Measurements from ENCODE around the gene TTC7B. TPM values are rescaled to one million over a fixed set of nuclear protein-coding genes. Genes with fewer than 3 reads are reported as not detected.

Gene TTC7B
- total and polyA plus RNA-seq, 9 of the 15 experiments (the other 6 are each of a cell fraction or from before 2014, with no cell fraction given): 2.2 to 77.2 (median 36.7) TPM

- BruUV-seq (replicated peaks): no TSS peak
- Histone ChIP-seq H3K27ac (ENCODE audit: extremely low read depth, low read depth, low read length) (no peak overlapping the region), H3K27me3 (ENCODE audit: control insufficient read depth in 2 of 2, insufficient read depth in 2 of 2, low read length in 2 of 2) (no peaks in the 10 kb centered on the region), H4K20me1 (replicated peaks; ENCODE audit: control insufficient read depth, insufficient read depth, low read length) (no peaks in the 10 kb centered on the region), H3K4me3 (no peak overlapping the region), H3K4me2 (ENCODE audit: insufficient read depth, low read length) (no peak overlapping the region), H3K9me3 (replicated peaks; ENCODE audit: control insufficient read depth, insufficient read depth, low read depth, low read length) (no peaks in the 10 kb centered on the region), H3K4me1 (replicated peaks in 1 of 2; ENCODE audit: control insufficient read depth in 2 of 2, insufficient read depth in 2 of 2, low read length in 2 of 2) (peaks cover 0 to 2% of the 10 kb centered on the region in 2 experiments; a peak in 2 of 5 replicates), H3K9ac (ENCODE audit: insufficient read depth in 1 of 2, low read depth in 2 of 2, low read length in 2 of 2) (no peak overlapping the region), H3K9me1 (ENCODE audit: control insufficient read depth, insufficient read depth, low read length) (no peaks in the 10 kb centered on the region), H3K36me3 (ENCODE audit: control insufficient read depth, insufficient read depth, low read length) (peaks cover 6% of the 10 kb centered on the region; the same call in 1 of the 3 replicates), H3K79me2 (ENCODE audit: control insufficient read depth, insufficient read depth, low read length) (no peaks in the 10 kb centered on the region; the same call in 2 of the 3 replicates), H2AFZ (ENCODE audit: low read depth, low read length) (no peak overlapping the region)
- FAIRE-seq: no peak
- 0 out of 2 replicates have a peak, but pooled peaks have one; percentile 13 for TF ChIP-seq TFAP4 (CRISPR knock-in tag; IDR thresholded peaks at IDR 0.05; ENCODE audit: borderline replicate concordance)
- no peak for TF ChIP-seq GATA2 (CRISPR knock-in tag; IDR thresholded peaks at IDR 0.05)
- TF ChIP-seq KDM4B (IDR thresholded peaks at IDR 0.05; ENCODE audit: borderline replicate concordance in 2 of 2, low read depth in 1 of 2): no peak
- 57% methylated on average over 11 of the region's 12 CpGs for WGBS (ENCODE audit: insufficient coverage, low coverage, missing lambda C conversion rate)
- ChIA-PET POLR2A (interaction anchor here (0.6 to 1.8 kb wide), 2 partner anchors 15 to 299 kb away, joined by 3 to 7 read pairs; partner anchors contain the start of gene CALM1), CTCF (ENCODE audit: low intra/inter-chr PET ratio) (interaction anchor here (2.8 kb wide), 1 partner anchor 297 kb away, joined by 15 read pairs; no protein-coding TSS in a partner anchor)
- no peak for DNase-seq (ENCODE audit: extremely low read depth in 1 of 4, low spot score in 3 of 4)
- intact Hi-C loops (cut with micrococcal nuclease): loop anchor here (5.0 kb wide), 2 partner anchors 394 to 409 kb away; no protein-coding TSS in a partner anchor
- in situ Hi-C loops (cut with MboI): no loop called here
- no peak for ATAC-seq
Measured at GRCh38 chr14:90695997-90696660, 120.1 kb downstream of the TTC7B start.

All from K562 (cell line).